ENCODE measurements around the gene TOPBP1. TPM values are rescaled to one million over a fixed set of nuclear protein-coding genes. Genes with fewer than 3 reads are reported as not detected.

Gene TOPBP1
- total RNA-seq, 2 experiments from 2014 or later, result 29.1 to 32.4 TPM

DNA sequence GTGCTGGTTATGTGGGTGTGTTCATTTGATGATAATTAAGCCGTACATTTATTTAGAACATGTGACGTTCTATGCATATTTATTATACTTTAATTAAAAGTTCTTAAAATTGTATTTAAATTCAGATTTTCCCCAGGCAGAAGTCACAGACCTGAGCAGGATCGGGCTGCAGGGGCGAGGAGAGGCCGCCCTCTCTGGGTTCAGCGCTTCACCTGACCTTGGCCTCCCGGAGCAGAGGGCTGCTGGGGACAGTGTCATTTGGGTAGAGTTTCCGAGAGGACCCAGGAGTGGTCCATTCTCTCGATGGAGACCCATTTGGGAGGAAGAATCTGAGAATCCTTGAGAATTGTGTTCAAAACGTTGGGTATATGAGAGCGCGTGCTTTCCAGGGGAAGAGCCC, 12.0 kb upstream of the TOPBP1 start:
- H3K9me3 Mint-ChIP-seq, result peaks cover 3% of the 10 kb centered on the region
- ATAC-seq (ENCODE audit: poor library complexity), result no peak
- intact Hi-C loops (cut with DNase I, micrococcal nuclease), result no loop called here
- H3K27ac ChIP-seq (ENCODE audit: low read depth in 1 of 2, low read length in 2 of 2), result no peak overlapping the region
- no peak for DNase-seq
- no peak overlapping the region for H3K27ac Mint-ChIP-seq
- peaks cover 0 to 11% of the 10 kb centered on the region in 2 experiments for H3K9me3 ChIP-seq (ENCODE audit: control insufficient read depth in 1 of 2, insufficient read depth in 1 of 2, low read length in 2 of 2)
- H3K4me3 ChIP-seq (ENCODE audit: low read length), result no peak overlapping the region
- POLR2A ChIA-PET, result no interaction called here
- no peak overlapping the region for H3K4me3 Mint-ChIP-seq
- peaks cover 36 to 48% of the 10 kb centered on the region in 2 experiments for H3K27me3 ChIP-seq (ENCODE audit: control insufficient read depth in 1 of 2, insufficient read depth in 2 of 2, low read length in 2 of 2)
- peaks cover 8% of the 10 kb centered on the region for H3K4me1 Mint-ChIP-seq (ENCODE audit: low read depth)
- TF ChIP-seq CTCF (IDR thresholded peaks at IDR 0.05), result no peak
- no peaks in the 10 kb centered on the region for H3K36me3 Mint-ChIP-seq (ENCODE audit: low read depth)
- H3K36me3 ChIP-seq (ENCODE audit: insufficient read depth, low read length), result no peaks in the 10 kb centered on the region
- peaks cover 7% of the 10 kb centered on the region for H3K4me1 ChIP-seq (ENCODE audit: insufficient read depth, low read length)
- CTCF ChIA-PET, result no interaction called here
- peaks cover 79% of the 10 kb centered on the region for H3K27me3 Mint-ChIP-seq

DNA sequence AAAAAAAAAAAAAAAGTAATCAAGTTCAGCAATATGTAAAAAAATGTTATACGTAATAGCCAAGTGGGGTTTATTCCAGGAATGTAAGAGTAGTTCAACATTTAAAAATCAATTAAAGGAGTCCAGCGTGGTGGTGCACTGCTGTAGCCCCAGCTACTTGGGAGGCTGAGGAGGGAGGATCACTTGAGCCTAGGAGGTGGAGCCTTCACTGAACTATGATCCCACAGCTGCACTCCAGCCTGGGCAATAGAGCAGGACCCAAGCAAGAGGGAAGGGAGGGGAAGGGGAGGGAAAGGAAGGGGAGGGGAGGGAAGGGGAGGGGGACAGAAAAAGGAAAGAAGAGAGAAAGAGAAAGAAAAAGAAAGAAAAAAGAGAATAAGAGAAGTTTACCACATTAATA, 10.7 kb upstream of the TOPBP1 start:
- no peak overlapping the region for H3K27ac Mint-ChIP-seq
- H3K4me3 Mint-ChIP-seq, result no peak overlapping the region
- intact Hi-C loops (cut with DNase I, micrococcal nuclease), result no loop called here
- CTCF ChIA-PET, result no interaction called here
- no peak for ATAC-seq (ENCODE audit: poor library complexity)
- H3K27me3 Mint-ChIP-seq, result peaks cover 68% of the 10 kb centered on the region
- Histone ChIP-seq H3K9me3 (ENCODE audit: control insufficient read depth in 1 of 2, insufficient read depth in 1 of 2, low read length in 2 of 2) (peaks cover 0 to 11% of the 10 kb centered on the region in 2 experiments), H3K27ac (ENCODE audit: low read depth in 1 of 2, low read length in 2 of 2) (no peak overlapping the region), H3K4me3 (ENCODE audit: low read length) (no peak overlapping the region), H3K36me3 (ENCODE audit: insufficient read depth, low read length) (no peaks in the 10 kb centered on the region), H3K27me3 (ENCODE audit: control insufficient read depth in 1 of 2, insufficient read depth in 2 of 2, low read length in 2 of 2) (peaks cover 36 to 48% of the 10 kb centered on the region in 2 experiments), H3K4me1 (ENCODE audit: insufficient read depth, low read length) (peaks cover 7% of the 10 kb centered on the region)
- no peaks in the 10 kb centered on the region for H3K9me3 Mint-ChIP-seq
- no peaks in the 10 kb centered on the region for H3K36me3 Mint-ChIP-seq (ENCODE audit: low read depth)
- no peak for TF ChIP-seq CTCF (IDR thresholded peaks at IDR 0.05)
- DNase-seq, result no peak
- peaks cover 8% of the 10 kb centered on the region for H3K4me1 Mint-ChIP-seq (ENCODE audit: low read depth)
- POLR2A ChIA-PET, result interaction anchor here (0.6 kb wide), 1 partner anchor 991 kb away, joined by 3 read pairs; no protein-coding TSS in a partner anchor

GRCh38 chr3:133670525-133670995, 8.8 kb upstream of the TOPBP1 start:
- ChIA-PET CTCF (no interaction called here), POLR2A (no interaction called here)
- Histone ChIP-seq H3K36me3 (ENCODE audit: insufficient read depth, low read length) (no peaks in the 10 kb centered on the region), H3K27ac (ENCODE audit: low read depth in 1 of 2, low read length in 2 of 2) (no peak overlapping the region), H3K4me1 (ENCODE audit: insufficient read depth, low read length) (peaks cover 7% of the 10 kb centered on the region), H3K27me3 (ENCODE audit: control insufficient read depth in 1 of 2, insufficient read depth in 2 of 2, low read length in 2 of 2) (peaks cover 24 to 33% of the 10 kb centered on the region in 2 experiments), H3K9me3 (ENCODE audit: control insufficient read depth in 1 of 2, insufficient read depth in 1 of 2, low read length in 2 of 2) (peaks cover 0 to 11% of the 10 kb centered on the region in 2 experiments), H3K4me3 (ENCODE audit: low read length) (no peak overlapping the region)
- no peak overlapping the region for H3K4me3 Mint-ChIP-seq
- no peak for TF ChIP-seq CTCF (IDR thresholded peaks at IDR 0.05)
- no peaks in the 10 kb centered on the region for H3K36me3 Mint-ChIP-seq (ENCODE audit: low read depth)
- no peak overlapping the region for H3K27ac Mint-ChIP-seq
- no peaks in the 10 kb centered on the region for H3K9me3 Mint-ChIP-seq
- ATAC-seq (ENCODE audit: poor library complexity) (no peak), DNase-seq (no peak)
- H3K4me1 Mint-ChIP-seq (ENCODE audit: low read depth), result peaks cover 8% of the 10 kb centered on the region
- intact Hi-C loops (cut with DNase I, micrococcal nuclease), result no loop called here
- peaks cover 50% of the 10 kb centered on the region for H3K27me3 Mint-ChIP-seq

Data from CD4-positive, alpha-beta T cell (primary cell).